GM21717 (cell line): ENCODE measurements around the gene KLK13.

ENCODE experiments used
- ATAC-seq: cut with Tn5 transposase; IDR thresholded peaks from one replicate; pipeline ENCODE4 v1.9.1; 2021; ENCODE audit warnings: mild to moderate bottlenecking, moderate library complexity; ENCODE audit not compliant: unreplicated experiment

Gene KLK13

DNA sequence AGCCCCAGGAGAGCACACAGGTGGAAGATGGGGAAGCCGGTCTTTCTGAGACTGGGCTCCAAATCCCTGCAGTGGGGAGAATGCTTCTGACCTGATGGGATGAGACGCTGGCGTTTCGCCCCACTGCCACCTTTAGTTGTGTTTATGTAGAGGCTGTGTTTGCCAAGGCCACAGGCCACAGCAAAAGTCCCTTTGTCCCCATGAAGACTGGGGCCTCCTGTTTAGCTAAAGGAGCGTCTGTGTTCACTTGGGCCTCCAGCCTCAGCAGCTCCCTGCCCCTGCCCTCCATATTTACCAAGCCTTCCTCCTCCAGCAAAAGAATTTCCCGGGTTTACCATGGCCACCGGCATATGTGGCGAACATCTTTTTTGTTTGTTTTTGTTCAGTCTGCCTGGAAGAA lies 28.2 kb upstream of the KLK13 start:
- ATAC-seq, result no peak

DNA sequence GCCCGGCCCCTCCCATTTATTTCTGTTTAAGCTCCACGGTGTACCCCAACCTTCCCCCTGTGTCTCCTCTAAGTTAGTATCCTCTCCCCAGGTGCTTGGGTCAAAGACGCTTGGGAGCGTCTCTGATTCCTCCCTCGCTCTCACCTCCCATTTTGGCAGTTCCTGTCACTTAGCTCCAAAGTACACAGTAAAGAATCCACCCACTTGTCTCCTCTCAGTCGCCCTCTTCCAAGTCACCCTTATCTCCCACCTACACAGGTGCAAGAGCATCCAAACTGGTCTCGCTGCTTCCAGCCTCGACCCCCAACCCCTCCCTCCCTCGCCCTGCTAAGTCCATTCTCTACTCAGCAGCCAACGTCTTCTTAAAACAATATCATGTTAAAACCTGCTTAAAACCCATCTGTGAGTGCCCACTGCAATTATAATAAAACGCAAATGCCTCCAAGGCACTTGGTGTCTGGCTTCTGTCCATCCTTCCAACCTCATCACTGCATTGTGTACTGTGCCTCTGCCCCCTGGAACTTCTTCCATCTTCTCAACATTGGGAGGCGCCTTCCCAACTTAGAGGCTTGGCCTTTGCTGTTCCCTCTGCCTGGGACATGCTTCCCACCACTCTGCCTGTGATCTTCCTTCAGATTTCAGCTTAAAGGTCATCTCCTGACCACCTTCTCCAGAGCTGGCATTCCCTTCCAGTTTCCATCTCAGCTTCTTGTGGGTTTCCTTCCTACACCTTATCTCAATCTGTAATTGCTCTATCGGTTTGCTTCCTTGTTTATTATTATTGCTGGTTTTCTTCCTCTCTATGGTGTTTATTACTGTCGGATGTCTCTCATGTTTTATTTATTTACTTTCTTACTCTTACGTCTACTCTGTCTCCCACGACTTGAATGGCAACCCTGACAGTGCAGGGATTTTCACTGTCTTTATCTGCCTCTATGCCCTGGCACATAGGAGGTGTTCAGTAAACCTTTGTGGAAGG lies 27.3 kb upstream of the KLK13 start:
- ATAC-seq, result no peak

GRCh38 chr19:51091126-51091525 lies 26.2 kb upstream of the KLK13 start:
- no peak for ATAC-seq

DNA sequence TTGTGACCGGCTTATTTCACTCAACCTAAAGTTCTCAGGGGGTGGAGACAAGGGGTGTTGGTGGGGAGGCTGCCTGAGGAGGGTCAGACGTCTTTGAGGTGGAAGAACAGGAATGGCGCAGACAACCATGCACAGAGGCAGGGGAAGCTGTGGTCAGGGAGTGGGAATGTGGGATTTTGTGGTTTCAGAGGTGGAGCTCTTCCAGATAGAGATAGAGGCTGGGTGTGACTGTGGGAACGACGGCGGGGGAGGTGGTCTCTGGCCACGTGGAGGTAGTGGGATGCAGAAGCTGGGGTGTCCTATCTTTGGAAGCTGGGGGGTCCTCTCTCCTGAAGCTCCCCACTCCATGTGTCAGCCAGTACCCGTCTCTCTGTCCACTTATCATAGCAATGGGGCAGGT lies 25.6 kb upstream of the KLK13 start:
- ATAC-seq, result no peak

- ATAC-seq, result no peak
Measured at GRCh38 chr19:51089786-51090185, 24.9 kb upstream of the KLK13 start.

- ATAC-seq, result no peak
Measured at GRCh38 chr19:51086153-51086850, 21.4 kb upstream of the KLK13 start.

DNA sequence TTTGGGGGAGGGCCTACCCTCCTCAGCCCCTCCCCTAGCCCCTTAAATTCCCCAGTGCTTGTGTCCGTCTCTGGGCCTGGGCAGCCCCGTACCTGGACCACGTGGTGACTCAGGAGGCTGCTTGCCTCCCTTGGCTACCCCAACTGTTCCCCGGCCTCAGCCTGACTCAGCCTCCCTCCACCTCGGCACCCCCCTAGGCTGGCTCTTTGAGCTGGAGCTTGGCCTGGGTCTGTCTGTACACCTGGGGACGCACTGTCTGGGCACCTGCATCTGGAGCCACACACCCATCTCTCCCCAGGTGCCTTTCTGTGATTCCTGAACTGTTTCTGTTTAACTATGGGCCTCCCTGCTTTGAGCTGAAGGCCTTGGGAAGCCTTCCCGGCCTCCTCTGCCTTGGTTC lies 19.6 kb upstream of the KLK13 start:
- no peak for ATAC-seq

DNA sequence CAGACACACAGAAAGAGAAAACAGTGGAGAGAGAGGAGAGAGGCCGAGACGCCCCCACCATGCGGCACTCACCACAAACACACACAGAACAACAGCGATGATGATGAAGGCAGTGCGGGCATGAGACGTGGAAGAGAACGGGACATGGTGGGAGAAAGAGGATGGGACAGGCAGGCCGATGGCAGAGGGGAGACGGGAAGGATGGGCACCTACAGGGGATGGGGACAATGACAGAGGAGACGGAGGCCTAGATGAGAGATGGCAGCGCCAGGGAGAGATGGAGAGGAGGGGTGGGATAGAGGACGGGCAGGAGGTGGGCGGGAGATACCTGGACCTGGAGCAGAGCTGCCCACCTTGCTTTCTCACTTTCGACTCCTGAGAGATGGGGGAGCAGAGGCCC lies 18.9 kb upstream of the KLK13 start:
- no peak for ATAC-seq

DNA sequence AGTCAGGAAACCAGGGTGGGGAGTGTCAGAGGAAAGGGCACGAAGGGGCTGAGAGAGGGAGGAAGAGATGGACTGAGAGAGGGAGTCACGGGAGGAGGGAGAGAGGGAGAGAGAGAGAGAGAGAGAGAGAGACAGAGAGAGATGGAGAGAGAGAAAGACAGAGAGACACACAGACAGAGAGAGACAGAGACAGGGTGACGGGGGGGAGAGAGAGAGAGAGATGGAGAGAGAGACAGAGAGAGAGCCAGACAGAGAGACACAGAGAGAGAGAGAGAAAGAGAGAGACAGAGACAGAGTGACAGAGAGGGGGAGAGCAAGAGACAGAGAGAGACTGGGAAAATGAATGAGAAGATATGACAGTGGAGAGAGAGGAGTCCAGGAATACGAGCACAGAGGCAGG lies 18.3 kb upstream of the KLK13 start:
- no peak for ATAC-seq

DNA sequence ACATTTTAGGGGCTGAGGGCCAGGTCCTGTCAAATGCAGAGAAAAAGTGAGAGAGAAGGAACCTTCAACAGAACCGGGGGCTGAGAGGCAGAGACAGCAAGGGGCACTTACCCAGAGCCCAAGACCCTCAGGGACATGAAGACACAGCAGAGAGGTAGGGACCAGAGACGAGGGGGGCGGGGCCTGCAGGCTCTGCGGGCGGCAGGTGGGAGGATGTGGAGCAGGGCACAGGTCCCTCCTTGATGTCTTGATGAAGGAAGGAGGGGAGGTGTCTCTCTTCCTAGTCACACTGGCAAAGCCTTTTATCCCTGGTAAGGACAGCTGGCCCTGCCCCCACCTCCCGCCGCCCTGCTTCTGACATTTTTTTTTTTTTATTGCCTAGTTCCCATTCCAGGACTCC lies 17.7 kb upstream of the KLK13 start, which contains the start of gene KLK14:
TSS of gene KLK14 (minus strand) at position 277 of the 400 bp plus-strand sequence. CDS start at position 4, 273 bp downstream.
- no peak for ATAC-seq

DNA sequence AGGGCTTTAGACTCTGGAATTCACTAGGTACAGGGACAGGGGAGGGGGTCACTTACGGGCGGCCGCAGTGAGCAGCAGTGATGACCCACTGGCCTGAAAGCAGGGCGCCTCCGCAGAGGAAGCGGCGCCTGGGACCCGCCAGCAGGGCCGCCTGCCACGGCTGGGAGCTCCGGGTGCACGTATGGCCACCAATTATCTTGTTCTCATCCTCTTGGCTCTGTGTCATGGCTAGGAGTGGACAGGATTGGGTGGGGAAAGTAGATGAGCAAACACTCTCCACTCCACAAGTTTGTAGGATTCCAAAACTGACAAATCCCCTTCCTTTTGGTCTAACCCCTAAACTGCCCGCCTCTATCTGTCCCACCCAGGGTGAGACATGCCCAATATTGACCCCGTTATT lies 16.6 kb upstream of the KLK13 start:
- ATAC-seq, result no peak

DNA sequence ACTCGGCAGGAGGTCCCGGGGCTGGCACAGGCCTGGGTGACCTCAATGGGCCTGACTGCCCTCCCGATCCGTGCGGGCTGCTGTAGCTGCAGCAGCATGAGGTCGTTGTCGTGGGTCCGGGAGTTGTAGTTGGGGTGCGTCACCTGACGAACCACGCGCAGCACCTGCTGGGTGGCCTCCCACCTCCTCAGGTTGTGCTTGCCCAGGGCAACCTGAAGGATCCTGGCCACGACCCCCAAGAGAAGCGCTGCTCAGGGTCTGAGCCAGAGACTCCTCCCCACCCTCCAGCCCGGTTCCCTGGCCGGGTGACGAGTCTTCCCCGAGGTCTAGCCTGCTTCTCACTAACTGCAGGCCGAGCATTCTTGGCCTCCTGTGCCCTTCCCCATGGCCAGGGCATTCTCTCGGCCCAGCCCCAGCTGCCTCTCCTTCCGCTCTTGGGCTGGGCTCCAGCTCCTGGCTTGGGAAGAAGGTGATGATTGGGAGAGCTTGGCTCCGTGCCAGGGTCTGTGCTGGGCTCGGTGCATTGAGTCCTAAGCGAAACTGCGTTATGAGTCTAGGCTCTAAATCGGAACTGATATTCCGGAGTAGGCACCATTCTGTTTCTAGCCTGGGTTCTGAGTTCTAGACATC lies 14.7 kb upstream of the KLK13 start:
- ATAC-seq, result no peak

GRCh38 chr19:51078731-51079130 lies 13.8 kb upstream of the KLK13 start:
- no peak for ATAC-seq

DNA sequence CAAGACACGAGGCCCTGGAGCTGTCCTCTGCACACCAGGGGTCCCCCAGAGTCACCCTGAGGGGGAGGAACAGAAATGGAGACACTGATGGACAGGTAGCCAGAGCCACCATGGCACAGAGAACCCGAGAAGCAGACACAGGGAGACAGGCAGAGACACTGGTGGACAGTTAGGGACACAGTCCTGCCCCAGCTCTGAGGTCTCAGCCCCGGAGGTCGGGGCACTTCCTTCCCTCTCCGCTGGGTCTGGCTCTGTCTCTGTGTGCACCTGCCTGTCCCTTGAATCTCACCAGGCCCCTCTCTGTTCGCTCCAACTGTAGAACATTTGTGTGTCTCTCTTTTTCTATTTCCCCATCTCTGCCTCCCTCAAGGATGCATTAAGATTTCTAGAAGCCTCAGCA lies 13.2 kb upstream of the KLK13 start:
- no peak for ATAC-seq

GRCh38 chr19:51076631-51077213 lies 11.8 kb upstream of the KLK13 start:
- no peak for ATAC-seq

DNA sequence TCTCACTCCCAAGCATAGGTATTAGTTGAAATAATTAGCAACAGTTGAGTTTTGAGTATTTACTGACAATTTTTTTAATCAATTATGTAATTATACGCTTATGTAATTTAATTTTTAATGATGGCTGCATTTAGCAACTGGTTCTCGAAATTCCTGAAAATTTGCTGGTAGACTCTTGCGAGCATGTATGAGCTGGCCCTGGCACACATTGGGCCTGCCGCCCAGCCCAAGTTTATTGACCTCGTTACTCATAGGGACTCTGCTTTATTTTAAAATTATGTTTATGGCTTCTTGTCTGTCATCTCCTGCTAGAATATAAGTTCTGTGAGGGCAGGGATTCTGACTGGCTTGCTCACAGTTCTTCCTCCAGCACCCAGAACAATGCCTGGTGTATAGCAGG lies 11.1 kb upstream of the KLK13 start:
- no peak for ATAC-seq

DNA sequence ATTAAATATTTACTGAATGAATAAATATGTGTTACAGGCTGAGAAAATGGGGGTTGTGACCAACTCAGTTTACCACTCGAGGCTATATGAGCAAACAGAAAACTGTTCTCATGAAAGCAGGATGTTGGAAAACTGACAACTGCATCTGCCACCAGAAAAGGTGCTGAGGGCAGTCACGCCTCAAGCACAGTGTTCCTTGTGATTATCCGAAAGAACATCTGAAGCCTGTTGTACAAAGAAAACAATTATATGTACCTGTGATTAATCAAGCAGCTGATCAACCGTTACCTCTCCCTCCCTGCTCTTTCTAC lies 6.2 kb upstream of the KLK13 start:
- no peak for ATAC-seq

- no peak for ATAC-seq
Measured at GRCh38 chr19:51070334-51071094, 5.6 kb upstream of the KLK13 start.

DNA sequence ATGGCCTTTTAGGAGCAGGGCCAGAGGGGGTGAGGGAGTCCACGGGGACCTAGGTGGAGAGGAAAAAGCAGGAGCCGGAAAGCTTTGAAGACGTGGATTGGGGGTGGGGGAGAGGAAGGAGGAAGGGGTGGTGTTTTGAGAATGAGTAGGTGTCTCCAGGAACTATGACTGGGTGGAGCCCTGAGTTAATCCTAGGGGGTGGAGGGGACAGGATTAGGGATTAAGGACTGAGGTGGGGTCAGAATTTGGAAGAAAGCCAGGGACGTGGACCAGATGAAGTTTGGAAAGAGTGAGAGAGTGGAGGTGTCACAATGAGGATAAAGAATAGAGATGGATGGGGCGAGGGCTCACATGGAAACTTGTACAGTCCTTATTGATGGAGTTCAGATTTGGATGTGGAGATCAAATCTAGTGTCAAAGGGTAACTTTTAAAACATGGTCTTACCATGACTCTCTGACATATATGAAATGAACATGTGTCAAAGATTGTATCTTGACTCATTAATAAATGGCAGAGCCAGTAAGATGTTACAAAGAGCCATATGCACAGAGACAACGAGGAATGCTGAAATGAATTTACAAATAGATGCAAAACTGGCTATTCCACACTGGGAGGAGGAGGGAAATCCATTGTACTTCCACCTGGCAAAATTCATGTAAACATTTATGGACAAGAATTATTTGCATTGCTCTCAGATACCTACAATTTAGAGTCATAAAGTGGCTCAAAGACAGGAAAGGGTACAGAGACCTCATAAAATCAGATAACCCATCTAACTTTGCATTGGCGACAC lies 1.7 kb upstream of the KLK13 start:
- no peak for ATAC-seq
